SH-SY5Y (cell line): ENCODE measurements around the gene BEST2.

Experiments
- GATA2 ChIP-seq: IDR thresholded peaks from 2 replicates; pipeline ENCODE4 v1.6.1; 2011; ENCODE audit warnings: mild to moderate bottlenecking, low read depth, low read length
- GATA3 ChIP-seq: IDR thresholded peaks from 2 replicates; pipeline ENCODE4 v1.6.1; 2011; ENCODE audit warnings: low read depth, mild to moderate bottlenecking, low read length, moderate library complexity

The BEST2 gene

DNA sequence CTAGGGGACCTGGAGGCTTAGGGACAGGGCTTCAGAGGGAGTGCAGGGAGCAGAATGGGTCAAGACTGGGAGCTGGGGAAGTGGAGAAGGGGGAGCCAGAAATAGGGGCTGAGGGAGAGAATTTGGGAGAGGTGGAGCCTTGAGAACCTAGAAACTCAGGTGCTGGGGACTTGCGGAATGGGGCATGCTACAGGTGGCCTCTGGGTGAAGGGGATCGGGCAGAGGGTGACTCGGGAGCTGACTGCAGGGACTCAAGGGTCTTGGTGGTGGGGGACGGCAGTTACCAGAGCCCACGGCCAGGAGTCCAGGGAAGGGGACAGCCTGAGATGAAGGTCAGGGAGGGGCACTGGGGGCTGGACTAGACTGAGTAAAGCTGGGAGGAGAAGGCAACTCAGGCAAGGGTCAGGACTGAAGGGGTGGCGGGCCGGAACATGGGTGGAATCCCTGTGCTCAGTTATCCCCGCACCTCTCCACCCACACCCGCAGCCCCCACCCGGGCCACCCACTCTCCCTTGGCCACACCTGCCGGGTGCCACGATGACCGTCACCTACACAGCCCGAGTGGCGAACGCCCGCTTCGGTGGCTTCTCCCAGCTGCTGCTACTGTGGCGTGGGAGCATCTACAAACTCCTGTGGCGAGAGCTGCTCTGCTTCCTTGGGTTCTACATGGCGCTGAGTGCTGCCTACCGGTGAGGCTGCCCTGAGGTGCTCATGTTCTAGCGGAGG lies 628 bp downstream of the BEST2 start:
- TF ChIP-seq GATA2, result no peak
- TF ChIP-seq GATA3, result no peak

DNA sequence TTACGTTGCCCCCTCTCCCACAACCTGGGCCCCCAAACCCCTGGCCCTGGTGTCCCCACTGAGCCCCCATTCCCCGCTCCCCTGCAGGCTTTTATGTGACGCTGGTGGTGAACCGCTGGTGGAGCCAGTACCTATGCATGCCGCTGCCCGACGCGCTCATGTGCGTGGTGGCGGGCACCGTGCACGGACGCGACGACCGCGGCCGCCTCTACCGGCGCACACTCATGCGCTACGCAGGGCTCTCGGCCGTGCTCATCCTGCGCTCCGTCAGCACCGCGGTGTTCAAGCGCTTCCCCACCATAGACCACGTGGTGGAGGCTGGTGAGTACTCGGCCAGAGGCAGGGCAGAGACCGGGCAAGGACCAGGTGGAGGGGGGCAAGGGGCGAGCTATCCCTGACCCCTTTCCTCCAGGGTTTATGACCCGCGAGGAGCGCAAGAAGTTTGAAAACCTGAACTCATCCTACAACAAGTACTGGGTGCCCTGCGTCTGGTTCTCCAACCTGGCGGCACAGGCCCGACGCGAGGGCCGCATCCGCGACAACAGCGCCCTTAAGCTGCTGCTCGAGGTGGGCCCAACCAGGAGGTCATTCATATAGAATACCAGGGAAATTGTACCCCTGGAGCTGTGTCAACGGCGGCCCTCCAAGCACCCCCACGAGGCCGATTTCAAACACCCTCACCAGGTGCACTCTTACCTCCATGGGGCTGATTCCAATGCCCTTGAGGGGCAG lies 3.0 kb downstream of the BEST2 start:
- TF ChIP-seq GATA3, result no peak
- no peak for TF ChIP-seq GATA2

DNA sequence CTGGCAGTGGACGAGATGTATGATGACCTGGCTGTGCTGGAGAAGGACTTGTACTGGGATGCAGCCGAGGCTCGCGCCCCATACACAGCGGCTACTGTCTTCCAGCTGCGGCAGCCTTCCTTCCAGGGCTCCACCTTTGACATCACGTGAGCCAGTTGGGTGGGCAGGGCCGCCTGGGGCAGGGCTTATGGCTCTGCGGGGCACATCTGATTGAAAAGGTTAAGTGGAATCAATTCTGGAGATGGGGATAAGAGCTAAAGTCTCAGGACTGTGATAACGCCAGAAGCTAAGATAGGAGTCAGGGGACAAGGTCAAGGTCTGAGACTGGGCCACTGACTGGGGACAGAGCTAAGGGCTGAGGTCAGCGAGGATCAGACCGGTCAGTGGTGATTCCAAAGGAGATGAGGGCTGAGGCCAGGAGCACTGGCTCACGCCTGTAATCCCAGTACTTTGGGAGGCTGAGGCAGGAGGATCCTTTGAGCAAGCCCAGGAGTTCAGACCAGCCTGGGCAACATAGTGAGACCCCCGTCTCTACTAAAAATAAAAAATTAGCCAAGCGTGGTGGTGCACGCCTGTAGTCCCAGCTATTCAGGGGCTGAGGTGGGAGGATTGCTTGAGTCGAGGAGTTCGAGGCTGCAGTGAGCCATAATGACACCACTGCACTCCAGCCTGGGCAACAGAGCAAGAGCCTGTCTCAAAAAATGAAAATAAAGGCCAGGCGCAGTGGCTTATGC lies 4.7 kb downstream of the BEST2 start:
- TF ChIP-seq GATA2 (no peak), GATA3 (no peak)

DNA sequence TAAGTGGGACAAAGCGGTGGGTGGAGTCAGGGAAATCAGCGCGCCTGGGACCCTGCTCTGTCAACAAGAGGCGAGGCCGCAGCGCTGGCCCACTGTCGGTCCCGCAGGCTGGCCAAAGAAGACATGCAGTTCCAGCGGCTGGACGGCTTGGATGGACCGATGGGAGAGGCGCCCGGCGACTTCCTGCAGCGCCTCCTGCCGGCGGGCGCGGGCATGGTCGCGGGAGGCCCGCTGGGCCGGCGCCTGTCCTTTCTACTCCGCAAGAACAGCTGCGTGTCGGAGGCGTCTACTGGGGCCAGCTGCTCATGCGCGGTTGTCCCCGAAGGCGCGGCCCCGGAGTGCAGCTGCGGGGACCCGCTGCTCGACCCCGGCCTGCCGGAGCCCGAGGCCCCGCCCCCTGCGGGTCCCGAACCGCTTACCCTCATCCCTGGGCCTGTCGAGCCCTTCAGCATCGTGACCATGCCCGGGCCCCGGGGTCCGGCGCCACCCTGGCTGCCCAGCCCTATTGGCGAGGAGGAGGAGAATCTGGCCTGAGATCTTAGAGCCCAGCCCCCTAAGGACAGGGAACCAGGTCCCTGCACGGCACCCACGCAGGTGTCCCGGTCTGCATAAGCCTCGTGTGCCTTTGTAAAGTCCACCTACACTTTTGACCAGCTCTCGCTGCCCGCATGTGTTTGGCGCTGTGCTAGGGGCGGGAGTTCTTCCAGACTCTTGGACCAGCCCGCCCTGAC lies 6.1 kb downstream of the BEST2 start:
- TF ChIP-seq GATA3 (no peak), GATA2 (no peak)

DNA sequence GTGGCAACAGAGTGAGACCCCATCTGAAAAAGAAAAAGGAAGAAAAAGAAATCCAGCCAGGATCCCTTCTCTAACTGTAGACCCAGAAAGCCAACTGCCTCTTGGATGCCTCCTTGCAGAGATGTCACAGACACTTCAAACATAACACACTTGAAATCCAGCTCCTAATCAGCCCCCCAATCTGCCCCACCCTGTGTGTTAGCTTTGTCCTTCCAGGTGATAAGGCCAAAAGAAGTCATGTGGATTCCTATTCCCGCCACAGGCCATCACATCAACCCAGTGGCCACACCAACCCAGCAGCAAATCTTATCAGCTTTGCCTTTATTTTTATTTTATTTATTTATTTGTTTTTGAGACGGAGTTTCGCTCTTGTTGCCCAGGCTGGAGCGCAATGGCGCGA lies 8.1 kb downstream of the BEST2 start:
- TF ChIP-seq GATA2 (no peak), GATA3 (no peak)

DNA sequence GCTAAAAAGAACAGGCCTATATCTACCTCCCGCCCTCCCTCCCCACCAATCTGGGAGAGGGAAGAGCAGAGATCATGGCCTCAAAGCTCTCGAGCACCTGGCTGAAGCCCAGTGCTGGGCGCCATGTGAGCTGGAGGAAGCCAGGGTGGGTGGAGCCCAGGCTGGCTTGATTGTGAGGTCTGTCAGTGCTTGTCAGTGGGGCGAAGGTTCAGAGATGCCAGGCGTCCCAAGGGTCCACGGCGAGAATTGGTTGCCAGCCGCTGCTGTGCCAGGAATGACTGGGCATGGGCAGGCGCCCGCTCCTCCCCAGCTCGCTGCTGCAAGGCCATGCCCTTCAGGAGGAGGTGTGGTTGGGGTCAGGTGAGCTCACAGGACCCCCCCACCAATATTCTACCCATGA lies 11.5 kb downstream of the BEST2 start:
- TF ChIP-seq GATA2 (no peak), GATA3 (no peak)

DNA sequence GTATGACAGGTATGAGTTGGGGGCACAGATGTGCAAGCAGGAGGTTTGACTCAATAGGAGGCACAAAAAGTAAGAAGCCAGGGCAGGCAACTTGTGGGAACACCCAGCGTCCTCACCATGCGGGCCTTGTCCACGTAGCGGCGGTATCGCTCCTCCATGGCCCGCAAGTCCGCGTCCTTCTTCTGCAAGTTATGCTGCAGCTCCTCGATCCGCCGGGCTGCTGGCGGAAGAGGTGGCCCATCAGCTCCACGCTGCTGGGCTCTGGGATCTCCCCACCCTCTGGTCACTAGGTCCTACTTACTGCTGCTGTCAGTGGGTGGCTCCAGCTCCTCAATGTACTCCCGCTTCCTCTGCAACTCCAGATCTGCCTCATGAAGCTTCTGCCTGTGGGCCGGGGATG lies 13.1 kb downstream of the BEST2 start:
- TF ChIP-seq GATA2 (no peak), GATA3 (no peak)

DNA sequence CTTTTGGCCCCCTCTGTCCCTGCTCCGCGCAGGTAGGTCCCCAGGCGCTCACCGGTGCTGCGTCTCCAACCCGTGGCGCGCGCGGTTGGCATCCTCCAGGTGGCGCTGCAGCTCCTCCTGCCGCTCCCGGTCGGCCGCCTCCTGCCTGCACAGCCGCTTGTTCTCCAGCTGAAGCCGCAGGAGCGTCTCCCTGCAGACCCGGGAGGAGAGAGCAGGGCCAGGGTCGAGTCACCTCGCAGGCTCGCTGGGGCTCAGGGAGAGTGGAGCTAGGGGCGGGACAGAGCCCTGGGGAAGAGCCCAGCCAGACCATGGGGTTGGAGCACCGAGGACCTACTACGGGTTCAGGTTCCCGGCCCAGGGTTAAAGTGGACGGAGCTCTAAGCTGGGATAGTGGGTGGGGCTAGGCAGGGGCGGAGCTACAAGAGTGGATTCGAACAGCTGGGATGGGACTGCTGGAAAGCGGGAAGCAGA lies 14.5 kb downstream of the BEST2 start:
- no peak for TF ChIP-seq GATA2
- TF ChIP-seq GATA3, result no peak

DNA sequence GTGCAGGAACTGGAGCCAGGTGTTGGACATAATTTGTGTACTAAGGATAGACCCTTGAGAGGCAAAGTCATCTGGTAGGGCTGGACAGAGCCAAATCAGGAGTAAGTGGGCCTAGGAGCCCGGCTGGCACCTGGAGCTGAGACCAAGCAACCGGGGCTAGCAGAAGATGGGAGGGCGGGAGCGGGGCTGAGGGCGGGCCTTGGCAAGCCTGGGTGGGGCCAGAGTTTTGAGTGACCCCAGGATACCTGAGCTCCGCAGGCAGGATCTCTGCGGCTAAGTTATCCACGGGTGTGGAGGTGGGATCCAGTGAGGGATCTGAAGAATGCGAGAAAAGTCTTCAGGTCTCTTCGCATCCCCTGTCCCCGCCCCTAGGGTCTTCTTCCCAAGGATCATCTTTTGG lies 15.6 kb downstream of the BEST2 start:
- TF ChIP-seq GATA2 (no peak), GATA3 (no peak)

DNA sequence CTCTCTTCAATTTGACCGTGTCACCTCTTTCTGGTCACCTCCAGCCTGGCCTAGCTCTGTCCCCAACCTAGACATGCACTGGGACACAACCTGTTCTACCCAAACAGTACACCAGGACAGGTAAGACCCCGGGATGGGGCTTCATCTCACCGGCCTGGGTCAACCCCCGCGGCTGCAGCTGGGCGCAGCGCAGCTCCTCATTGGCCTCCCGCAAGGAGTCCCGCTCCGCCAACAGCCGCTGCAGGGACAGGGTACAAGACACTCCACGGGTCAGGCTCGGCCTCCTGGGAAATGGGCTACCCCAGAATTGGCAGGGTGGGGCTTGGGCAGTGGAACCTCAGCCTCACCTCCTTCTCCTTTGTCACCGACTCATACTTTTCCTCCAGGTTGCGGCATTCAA lies 16.1 kb downstream of the BEST2 start:
- no peak for TF ChIP-seq GATA3
- TF ChIP-seq GATA2, result no peak

DNA sequence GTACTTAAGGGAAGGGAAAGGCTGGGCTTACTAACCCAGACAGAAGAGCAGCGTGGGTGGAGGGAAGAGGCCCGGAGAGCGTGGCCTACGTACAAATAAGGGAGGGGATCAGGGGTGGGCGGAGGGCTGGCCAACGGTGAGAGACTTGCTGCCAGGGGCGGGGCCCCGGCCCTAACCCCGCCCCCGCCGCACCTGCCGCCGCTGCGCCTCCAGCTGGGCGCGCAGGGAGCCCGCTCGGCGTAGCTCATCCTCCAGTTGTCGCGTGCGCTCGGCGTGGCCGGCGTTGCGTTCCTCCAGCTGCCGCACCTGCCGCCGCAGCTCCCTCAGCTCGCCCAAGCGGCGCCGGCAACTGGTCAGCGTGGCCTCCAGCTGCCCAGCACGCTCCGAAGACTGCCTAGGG lies 18.1 kb downstream of the BEST2 start:
- TF ChIP-seq GATA3 (no peak), GATA2 (no peak)

DNA sequence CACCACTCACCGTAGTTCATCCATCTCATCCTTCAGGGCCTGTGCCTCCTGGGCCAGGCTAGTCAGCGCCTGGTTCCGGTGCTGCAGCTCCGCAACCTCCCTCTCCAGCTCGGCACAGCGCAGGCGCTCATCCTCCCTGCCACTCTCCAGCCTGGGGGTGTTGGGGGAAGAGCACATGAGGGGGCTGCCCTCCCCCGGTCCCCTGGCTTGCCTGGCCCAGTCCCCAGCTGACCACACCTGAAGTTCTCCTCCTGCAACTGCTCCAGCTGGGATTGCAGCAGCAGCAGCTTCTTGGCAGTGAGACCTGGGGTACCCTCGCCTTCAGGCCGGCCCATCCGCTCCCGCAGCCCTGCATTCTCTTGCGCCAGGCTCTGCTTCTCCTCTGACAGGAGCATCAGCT lies 19.3 kb downstream of the BEST2 start:
- no peak for TF ChIP-seq GATA3
- no peak for TF ChIP-seq GATA2

DNA sequence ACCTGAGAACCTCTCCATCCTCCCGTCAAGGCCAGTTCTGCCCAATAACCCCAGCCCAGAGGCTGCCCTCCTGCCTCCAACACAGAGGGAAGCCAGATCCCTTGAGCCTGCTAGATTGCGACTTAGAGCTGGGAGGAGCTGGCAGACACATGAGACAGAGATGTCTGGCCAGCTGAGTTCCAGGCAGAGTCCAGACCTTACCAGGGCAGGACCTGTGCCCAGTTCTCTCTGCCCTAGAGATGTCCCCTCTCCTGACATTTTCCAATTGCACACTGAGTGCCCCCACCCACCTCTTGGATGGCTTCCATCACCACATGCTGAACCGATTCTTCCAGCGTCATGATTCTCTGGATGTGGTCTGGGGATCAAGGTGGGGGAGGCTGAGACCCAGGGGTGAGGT lies 20.7 kb downstream of the BEST2 start:
- no peak for TF ChIP-seq GATA2
- no peak for TF ChIP-seq GATA3

DNA sequence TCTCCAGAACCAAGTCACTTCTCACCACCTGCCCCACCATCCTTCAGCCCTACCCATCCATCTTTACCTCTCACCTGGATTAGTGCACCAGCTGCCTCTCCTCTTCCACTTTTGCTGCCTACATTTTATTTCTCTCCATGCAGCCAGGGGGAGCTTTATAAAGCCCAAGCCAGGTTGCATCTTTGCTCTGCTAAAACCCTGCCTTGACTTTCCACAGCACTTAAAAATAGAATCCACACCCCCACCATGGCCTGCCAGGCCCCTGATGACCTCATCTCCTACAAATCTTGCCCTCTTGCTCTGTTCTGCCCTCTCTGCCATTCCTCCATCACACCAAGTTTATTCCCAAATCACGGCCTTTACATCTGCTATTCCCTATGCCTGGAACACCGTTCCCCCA lies 22.0 kb downstream of the BEST2 start:
- TF ChIP-seq GATA3 (no peak), GATA2 (no peak)
